ENCODE data around the gene IDH1. TPM values are rescaled to one million over a fixed set of nuclear protein-coding genes. Genes with fewer than 3 reads are reported as not detected.
"Not testable (repeated sequence)": the region's sequence is repeated elsewhere in the genome, so short reads cannot be mapped to it uniquely, and the experiment has no call there.

IDH1 gene
- polyA plus RNA-seq = 100 to 1,000 TPM in 1 of 3 donors, 10 to 100 TPM in 2; 39.8 to 110 (median 99.9) TPM

- WGBS, 3 donors = 0 to 1% (median 0%) methylated on average over 47 to 48 of the region's 48 CpGs
- H3K27ac ChIP-seq (ENCODE audit: low read depth, low read length) = peak within 1 kb of the TSS; percentile 17
Observed at GRCh38 chr2:208254871-208255556, at the start of gene IDH1. Gene IDH1 (minus strand): TSS chr2:208255071. CDS start chr2:208251551, 3,520 bp downstream.

- WGBS, 3 donors = 95 to 96% (median 95%) methylated on average over 4 of the region's 4 CpGs
Observed at GRCh38 chr2:208304157-208304556, 49.3 kb upstream of the IDH1 start.

DNA sequence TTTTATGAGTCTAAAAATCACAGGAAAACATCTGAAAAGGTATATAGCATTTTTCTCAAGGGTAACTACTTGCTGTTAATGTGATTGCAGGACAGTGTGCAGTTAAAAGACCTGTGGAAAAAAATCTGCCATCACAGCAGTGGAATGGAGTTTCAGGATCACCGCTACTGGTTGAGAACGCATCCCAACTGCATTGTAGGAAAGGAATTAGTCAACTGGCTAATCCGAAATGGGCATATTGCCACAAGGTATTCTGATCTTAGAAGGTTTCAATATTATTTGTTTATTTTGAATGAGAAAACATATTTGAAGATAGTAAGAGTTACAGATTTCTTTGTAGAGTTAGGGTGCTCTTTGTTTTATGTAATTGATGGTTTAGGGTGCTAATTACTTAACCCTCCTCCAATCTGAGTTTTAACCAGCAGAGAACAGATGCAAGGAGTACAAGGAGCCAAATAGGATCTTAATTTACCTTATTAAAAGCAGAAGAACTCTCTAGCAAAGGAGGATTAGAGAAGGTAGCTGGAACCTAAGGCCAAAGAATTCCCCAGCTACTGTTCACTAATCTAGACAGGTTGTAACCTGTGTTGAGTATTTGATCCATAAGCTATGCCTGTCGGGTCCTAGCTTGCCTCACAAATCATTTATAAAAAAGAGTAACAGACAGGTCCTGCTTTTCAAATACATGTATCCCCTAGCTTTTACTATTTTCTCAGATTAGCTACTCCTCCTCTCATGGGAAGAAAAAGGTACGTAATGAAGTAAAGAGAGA, 46.2 kb upstream of the IDH1 start:
- 92 to 96% (median 95%) methylated on average over 5 of the region's 5 CpGs for WGBS, 3 donors
- H3K27ac ChIP-seq (ENCODE audit: low read depth, low read length) = no peak overlapping the region

More at GRCh38 chr2:208304157-208304556, 49.3 kb upstream of the IDH1 start:
- no peak overlapping the region for H3K27ac ChIP-seq (ENCODE audit: low read depth, low read length)

GRCh38 chr2:208297961-208298360, 43.1 kb upstream of the IDH1 start:
- WGBS, 3 donors = 54 to 89% (median 60%) methylated on average over 1 of the region's 1 CpG
- no peak overlapping the region for H3K27ac ChIP-seq (ENCODE audit: low read depth, low read length)

DNA sequence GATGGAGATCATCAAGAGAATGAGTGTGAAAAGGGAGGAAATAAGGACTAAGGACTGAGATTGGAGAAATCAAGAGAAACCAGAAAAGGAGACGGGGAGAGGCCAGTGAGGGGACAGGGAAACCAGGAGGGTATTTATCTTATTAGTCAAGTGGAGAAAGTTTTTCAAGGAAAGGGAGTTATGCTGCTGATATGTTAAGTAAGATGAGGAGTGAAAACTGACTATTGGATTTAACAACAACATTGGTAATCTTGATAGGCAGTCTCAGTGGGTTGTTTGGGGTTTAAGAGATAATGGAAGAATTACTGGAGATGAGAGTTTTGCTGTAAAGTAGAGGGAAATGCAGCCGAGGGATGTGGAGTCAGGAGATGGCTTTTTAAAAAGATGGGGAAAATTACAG, 41.7 kb upstream of the IDH1 start:
- H3K27ac ChIP-seq (ENCODE audit: low read depth, low read length) = no peak overlapping the region
- WGBS, 3 donors = 97 to 99% (median 98%) methylated on average over 2 of the region's 2 CpGs

DNA sequence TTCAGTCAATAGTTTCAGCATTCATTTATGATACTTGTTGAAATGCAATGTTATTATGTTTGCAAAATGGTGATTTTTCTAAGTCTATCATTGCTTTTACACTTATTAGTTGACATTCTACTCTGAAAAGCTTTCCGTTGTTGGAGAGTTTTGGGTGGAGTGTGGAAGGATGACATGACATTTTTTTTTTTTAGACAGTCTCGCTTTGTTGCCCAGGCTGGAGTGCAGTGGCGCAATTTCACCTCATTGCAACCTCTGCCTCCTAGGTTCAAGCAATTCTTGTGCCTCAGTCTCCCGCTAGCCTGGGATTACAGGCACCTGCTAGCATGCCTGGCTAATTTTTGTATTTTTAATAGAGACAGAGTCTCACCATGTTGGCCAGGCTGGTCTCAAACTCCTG, 41.0 kb upstream of the IDH1 start:
- WGBS, 3 donors = 77 to 97% (median 86%) methylated on average over 4 of the region's 4 CpGs
- H3K27ac ChIP-seq (ENCODE audit: low read depth, low read length) = no peak overlapping the region

DNA sequence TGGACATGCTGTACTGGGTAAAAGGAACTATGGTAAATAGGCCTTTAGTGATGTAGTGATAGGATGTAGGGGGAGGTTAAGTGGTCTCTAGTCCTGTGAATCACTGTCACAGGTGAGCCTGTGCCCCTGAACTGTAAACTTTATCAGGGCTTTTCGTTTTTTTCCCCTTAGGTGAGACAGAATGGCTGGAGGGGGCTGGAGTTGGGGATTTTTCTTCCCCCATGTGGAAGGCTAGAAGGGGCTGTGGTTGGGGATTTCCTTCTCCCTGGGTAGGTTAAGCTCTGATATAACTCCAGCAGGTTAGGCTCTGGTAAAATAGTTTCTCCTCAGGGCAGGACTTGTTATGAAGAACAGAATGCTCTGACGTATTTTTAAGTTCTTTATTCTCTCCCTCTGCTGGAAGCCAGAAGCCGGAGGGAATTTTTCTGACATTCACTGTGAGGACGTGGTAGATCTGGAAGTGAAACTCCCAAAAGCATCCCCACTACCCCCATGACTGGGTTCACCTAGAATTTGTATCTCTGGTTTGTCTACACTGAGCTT, 39.7 kb upstream of the IDH1 start:
- H3K27ac ChIP-seq (ENCODE audit: low read depth, low read length) = no peak overlapping the region
- 81 to 84% (median 83%) methylated on average over 4 of the region's 4 CpGs for WGBS, 3 donors

DNA sequence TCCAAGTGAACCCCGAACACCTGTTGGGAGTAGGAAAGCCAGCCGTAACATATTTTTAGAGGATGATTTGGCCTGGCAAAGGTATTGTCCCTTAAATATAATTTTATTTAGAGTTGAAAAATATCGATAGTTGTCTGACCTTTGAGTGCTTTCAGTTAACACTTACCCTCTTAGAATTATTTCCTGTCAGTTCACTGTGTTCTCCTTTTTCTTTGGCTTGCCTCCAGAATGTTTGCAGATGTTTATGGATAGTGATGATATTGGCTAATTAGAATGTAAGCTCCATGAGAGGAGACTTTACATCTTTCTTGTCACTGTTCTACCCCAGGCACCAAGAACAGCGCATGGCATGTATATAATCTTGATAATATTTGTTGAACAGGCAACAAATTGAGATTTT, 31.0 kb upstream of the IDH1 start:
- whole genome bisulfite sequencing, 3 donors = 61 to 87% (median 65%) methylated on average over 4 of the region's 4 CpGs
- H3K27ac ChIP-seq (ENCODE audit: low read depth, low read length) = no peak overlapping the region

DNA sequence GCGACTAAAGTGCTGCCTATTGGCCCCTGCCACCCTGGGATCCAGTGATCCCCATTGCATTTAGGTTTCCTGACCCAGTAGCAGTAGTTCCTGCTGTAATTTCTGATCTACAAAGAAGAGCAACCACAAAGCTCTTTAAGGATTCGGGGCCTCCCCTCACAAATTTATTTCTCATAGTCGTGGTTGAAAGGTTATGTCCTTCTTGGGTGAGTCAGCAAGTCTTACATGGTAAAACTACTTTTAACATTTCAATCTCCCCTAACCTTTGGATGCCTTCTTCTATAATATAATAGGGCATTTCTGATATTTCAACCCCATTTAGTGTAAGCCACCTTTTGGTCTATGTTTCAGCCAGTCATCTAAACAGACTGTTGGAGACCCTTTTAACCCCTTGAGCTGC, 26.1 kb upstream of the IDH1 start:
- no peak overlapping the region for H3K27ac ChIP-seq (ENCODE audit: low read depth, low read length)
- WGBS, 3 donors = 58 to 87% (median 65%) methylated on average over 3 of the region's 3 CpGs

DNA sequence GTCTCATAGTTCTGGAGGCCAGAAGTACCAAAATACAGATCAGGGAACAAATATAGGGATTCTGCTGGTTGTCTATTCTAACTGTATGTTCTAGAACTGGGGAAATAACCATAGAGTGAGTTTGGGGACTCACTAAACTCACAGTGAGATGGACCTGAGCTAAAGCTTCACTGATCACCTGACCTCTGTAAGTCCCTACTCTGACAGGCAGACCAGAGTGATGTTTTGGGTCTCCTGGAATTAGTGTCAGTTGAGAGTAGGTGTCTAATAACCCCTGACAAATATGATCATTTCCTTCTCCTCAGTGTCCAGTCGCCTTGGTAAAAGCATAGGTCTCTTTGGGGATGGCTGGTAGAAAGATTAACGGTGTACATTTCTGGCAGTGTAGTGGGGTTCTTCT, 25.4 kb upstream of the IDH1 start:
- 93 to 94% (median 94%) methylated on average over 2 of the region's 2 CpGs for WGBS, 3 donors
- no peak overlapping the region for H3K27ac ChIP-seq (ENCODE audit: low read depth, low read length)

DNA sequence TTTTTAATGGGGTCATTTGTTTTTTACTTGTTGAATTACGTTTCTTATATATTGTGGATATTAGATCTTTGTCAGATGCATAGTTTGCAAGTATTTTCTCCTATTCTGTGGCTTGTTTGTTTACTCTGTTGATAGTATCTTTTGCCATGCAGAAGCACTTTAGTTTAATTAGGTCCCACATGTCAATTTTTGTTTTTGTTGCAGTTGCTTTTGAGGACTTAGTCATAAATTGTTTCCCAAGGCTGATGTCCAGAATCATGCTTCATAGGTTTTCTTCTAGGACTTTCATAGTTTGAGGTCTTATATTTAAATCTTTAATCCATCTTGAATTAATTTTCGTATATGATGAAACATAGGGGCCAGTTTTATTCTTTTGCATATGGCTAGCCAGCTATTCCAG, 24.4 kb upstream of the IDH1 start:
- H3K27ac ChIP-seq (ENCODE audit: low read depth, low read length) = no peak overlapping the region
- 96 to 100% (median 96%) methylated on average over 2 of the region's 2 CpGs for WGBS, 3 donors

GRCh38 chr2:208278549-208278948, 23.7 kb upstream of the IDH1 start:
- 97 to 100% (median 100%) methylated on average over 2 of the region's 2 CpGs for WGBS, 3 donors
- H3K27ac ChIP-seq (ENCODE audit: low read depth, low read length) = no peak overlapping the region

DNA sequence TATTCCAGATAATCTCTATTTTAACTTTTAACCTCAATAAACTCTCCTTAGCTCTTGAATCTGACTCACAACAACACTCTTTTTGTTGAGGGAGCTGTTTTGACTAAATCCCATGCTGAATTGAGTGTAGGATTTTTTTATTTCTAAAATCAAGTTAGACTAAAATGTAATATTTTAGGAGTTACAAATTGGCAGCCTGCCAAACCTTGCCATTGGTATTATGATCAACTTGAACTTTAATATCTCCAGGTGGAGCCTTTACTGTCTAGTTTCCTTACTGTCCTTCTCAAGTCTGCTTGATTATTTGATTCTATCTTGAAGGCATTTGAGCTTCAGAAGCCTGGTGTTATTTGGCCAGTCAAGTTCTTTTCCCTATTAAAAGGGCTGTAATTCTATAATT, 19.9 kb upstream of the IDH1 start:
- no peak overlapping the region for H3K27ac ChIP-seq (ENCODE audit: low read depth, low read length)

DNA sequence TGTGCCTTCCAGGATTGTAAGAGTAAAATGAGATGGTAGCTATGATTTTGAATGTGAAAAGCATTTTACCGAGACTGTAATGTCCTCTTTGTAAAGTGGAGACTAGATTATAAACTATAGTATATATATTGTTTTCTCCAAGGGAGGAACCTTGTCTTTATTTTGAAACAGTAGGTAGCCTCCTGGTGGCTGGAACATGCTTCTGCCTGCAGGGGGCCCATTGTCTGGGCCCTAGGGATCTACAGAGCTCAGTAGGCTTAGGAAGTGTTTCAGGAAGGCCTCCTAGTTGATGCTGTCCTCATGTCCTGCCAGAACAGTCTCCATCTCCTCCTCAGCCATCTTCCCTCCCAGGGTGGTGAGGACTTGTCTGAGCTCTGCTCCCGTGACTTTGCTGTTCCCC, 14.2 kb upstream of the IDH1 start:
- WGBS, 3 donors = 89 to 98% (median 92%) methylated on average over 2 of the region's 2 CpGs
- H3K27ac ChIP-seq (ENCODE audit: low read depth, low read length) = no peak overlapping the region

DNA sequence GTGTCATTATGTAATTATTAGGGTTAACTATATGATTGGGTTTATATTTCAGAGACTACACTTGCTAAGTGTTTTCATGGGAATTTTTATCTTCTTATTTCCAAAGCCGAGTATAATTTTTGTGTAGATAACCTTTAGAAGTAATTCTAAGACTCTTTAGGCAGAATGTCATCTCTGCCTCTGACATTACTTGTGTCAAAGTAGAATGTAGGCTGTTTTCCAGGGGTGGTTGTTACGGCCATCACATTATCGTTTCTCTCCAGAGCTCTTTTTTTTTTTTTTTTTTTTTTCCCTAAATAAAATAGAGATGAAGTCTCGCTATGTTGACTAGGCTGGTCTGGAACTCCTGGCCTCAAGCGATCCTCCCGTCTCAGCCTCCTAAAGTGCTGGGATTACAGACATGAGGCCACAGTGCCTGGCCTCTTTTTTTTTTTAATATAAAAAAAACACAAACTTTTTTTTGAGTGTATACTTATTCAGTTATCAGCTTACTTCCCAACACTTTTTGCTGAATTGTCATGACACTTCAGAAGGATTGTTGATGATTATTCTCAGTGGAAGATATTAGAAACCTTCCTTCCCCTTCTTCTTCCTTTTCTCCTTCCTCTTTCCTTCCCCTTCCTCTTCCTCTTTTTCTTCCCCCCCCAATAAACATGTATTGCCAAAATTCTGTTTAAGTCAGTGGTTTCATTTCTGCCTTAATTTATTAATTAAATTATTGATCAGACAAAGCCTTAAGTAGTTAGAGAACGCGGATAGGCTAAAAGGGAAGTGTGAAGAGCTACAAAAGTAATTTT, 13.5 kb upstream of the IDH1 start:
- 73 to 79% (median 76%) methylated on average over 8 of the region's 8 CpGs for WGBS, 3 donors
- H3K27ac ChIP-seq (ENCODE audit: low read depth, low read length) = no peak overlapping the region

GRCh38 chr2:208267526-208267925, 12.7 kb upstream of the IDH1 start:
- H3K27ac ChIP-seq (ENCODE audit: low read depth, low read length) = not testable (repeated sequence)
- 74 to 81% (median 80%) methylated on average over 22 of the region's 22 CpGs for WGBS, 3 donors

DNA sequence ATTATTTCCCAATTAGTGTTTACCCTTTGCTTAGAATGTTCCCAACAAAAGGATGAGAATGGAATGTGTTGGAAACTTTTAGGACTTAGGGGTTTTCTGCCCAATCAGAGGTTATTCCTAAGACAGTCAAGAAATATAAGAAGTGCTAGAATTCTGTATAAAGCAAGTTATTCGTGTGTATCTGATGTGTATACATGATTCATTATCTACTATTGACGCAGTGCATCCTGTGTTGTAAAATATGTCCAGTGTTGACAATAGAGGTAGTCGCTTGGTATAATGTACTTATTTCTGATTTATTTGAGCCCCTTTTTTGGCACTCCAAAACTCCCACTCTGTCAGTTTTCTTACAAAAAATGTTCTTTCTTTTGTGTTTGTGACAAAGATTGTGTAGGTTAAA, 12.1 kb upstream of the IDH1 start:
- H3K27ac ChIP-seq (ENCODE audit: low read depth, low read length) = no peak overlapping the region
- WGBS, 3 donors = 2 to 6% (median 3%) methylated on average over 3 of the region's 3 CpGs

GRCh38 chr2:208266553-208266893, 11.7 kb upstream of the IDH1 start:
- WGBS, 3 donors = 0 to 1% (median 1%) methylated on average over 11 of the region's 11 CpGs
- H3K27ac ChIP-seq (ENCODE audit: low read depth, low read length) = peak overlapping the region; percentile 33

Measured in adipose tissue (tissue), 3 donors.